ENCODE results near the gene MYO1A. TPM values are rescaled to one million over a fixed set of nuclear protein-coding genes. Genes with fewer than 3 reads are reported as not detected.

MYO1A gene
- total and polyA plus RNA-seq, 2 donors (not counting 1 experiment from before 2014, with no cell fraction given) = 0.55 to 1.3 TPM

GRCh38 chr12:57033431-57033830, 16.5 kb downstream of the MYO1A start:
- peaks cover 14% of the 10 kb centered on the region for H3K4me1 Mint-ChIP-seq
- intact Hi-C loops (cut with micrococcal nuclease) = no loop called here
- Histone ChIP-seq H3K9ac (ENCODE audit: low read length) (no peak overlapping the region), H3K79me2 (ENCODE audit: control insufficient read depth, insufficient read depth, low read length) (no peaks in the 10 kb centered on the region), H3K4me3 (ENCODE audit: control extremely low read depth in 1 of 5, extremely low read depth in 1 of 5, insufficient read depth in 1 of 5, low read depth in 2 of 5, low read length in 4 of 5) (no peak overlapping the region), H3K27me3 (replicated peaks in 1 of 4; ENCODE audit: control extremely low read depth in 1 of 4, control insufficient read depth in 3 of 4, insufficient read depth in 4 of 4, low read length in 3 of 4) (no peaks in the 10 kb centered on the region), H3K4me2 (replicated peaks; ENCODE audit: low read depth, low read length, poor library complexity, severe bottlenecking) (no peak overlapping the region), H2AFZ (ENCODE audit: insufficient read depth, low read depth, low read length, poor library complexity, severe bottlenecking) (no peak overlapping the region), H4K20me1 (ENCODE audit: control insufficient read depth, insufficient read depth, low read length, poor library complexity, severe bottlenecking) (no peaks in the 10 kb centered on the region), H3K4me1 (ENCODE audit: control insufficient read depth in 2 of 2, insufficient read depth in 2 of 2, low read length in 2 of 2) (peaks cover 8 to 11% of the 10 kb centered on the region in 2 donors), H3K27ac (ENCODE audit: low read length in 2 of 2) (no peak overlapping the region), H3K9me3 (ENCODE audit: control extremely low read depth in 1 of 3, control insufficient read depth in 2 of 3, insufficient read depth in 1 of 3, low read length in 2 of 3) (no peaks in the 10 kb centered on the region), H3K36me3 (replicated peaks in 1 of 2; ENCODE audit: control extremely low read depth in 1 of 2, control insufficient read depth in 1 of 2, extremely low read depth in 1 of 2, insufficient read depth in 2 of 2, low read length in 1 of 2) (no peaks in the 10 kb centered on the region)
- no peaks in the 10 kb centered on the region for H3K9me3 Mint-ChIP-seq (ENCODE audit: insufficient read depth)
- no peak for DNase-seq
- TF ChIP-seq EZH2 (IDR thresholded peaks at IDR 0.05; ENCODE audit: borderline replicate concordance, insufficient read depth, low read depth, low read length, poor library complexity, severe bottlenecking) (no peak), CTCF (IDR thresholded peaks at IDR 0.05) (no peak)
- ATAC-seq (ENCODE audit: low read depth) = no peak
- H3K27me3 Mint-ChIP-seq = no peaks in the 10 kb centered on the region
- CTCF ChIA-PET = interaction anchor here (1.0 to 5.7 kb wide), 4 partner anchors 10 to 79 kb away, joined by 4 to 70 read pairs (median 6); partner anchors contain the start of gene STAT6
- 100% methylated on average over 2 of the region's 3 CpGs for WGBS (ENCODE audit: insufficient coverage)
- H3K4me3 Mint-ChIP-seq = no peak overlapping the region
- POLR2A ChIA-PET = no interaction called here
- no peak overlapping the region for H3K27ac Mint-ChIP-seq

GRCh38 chr12:57031789-57032188, 18.1 kb downstream of the MYO1A start:
- no peaks in the 10 kb centered on the region for H3K79me2 ChIP-seq (ENCODE audit: control insufficient read depth, insufficient read depth, low read length)
- Mint-ChIP-seq H3K9me3 (ENCODE audit: insufficient read depth) (no peaks in the 10 kb centered on the region), H3K27me3 (no peaks in the 10 kb centered on the region), H3K4me1 (peaks cover 19% of the 10 kb centered on the region), H3K4me3 (no peak overlapping the region), H3K27ac (no peak overlapping the region)
- H3K9me3 ChIP-seq (ENCODE audit: control extremely low read depth in 1 of 3, control insufficient read depth in 2 of 3, insufficient read depth in 1 of 3, low read length in 2 of 3) = no peaks in the 10 kb centered on the region
- intact Hi-C loops (cut with micrococcal nuclease) = loop anchor here (1.0 kb wide), 1 partner anchor 29 kb away; no protein-coding TSS in a partner anchor
- ChIA-PET CTCF (interaction anchor here (0.5 to 5.7 kb wide), 20 partner anchors 9 to 151 kb away, joined by 3 to 70 read pairs (median 4); partner anchors contain the start of genes LRP1, STAT6 and ZBTB39), POLR2A (interaction anchor here (1.1 kb wide), 1 partner anchor 80 kb away, joined by 6 read pairs; no protein-coding TSS in a partner anchor)
- no peak for DNase-seq
- no peaks in the 10 kb centered on the region for H3K27me3 ChIP-seq (replicated peaks in 1 of 4; ENCODE audit: control extremely low read depth in 1 of 4, control insufficient read depth in 3 of 4, insufficient read depth in 4 of 4, low read length in 3 of 4)
- H2AFZ ChIP-seq (ENCODE audit: insufficient read depth, low read depth, low read length, poor library complexity, severe bottlenecking) = peak overlapping the region; percentile 78
- no peak overlapping the region for H3K27ac ChIP-seq (ENCODE audit: low read length in 2 of 2)
- H3K36me3 ChIP-seq (replicated peaks in 1 of 2; ENCODE audit: control extremely low read depth in 1 of 2, control insufficient read depth in 1 of 2, extremely low read depth in 1 of 2, insufficient read depth in 2 of 2, low read length in 1 of 2) = no peaks in the 10 kb centered on the region
- H4K20me1 ChIP-seq (ENCODE audit: control insufficient read depth, insufficient read depth, low read length, poor library complexity, severe bottlenecking) = no peaks in the 10 kb centered on the region
- WGBS (ENCODE audit: insufficient coverage) = 94% methylated on average over 6 of the region's 7 CpGs
- peaks cover 8 to 14% of the 10 kb centered on the region in 2 donors for H3K4me1 ChIP-seq (ENCODE audit: control insufficient read depth in 2 of 2, insufficient read depth in 2 of 2, low read length in 2 of 2)
- H3K4me3 ChIP-seq (ENCODE audit: control extremely low read depth in 1 of 5, extremely low read depth in 1 of 5, insufficient read depth in 1 of 5, low read depth in 2 of 5, low read length in 4 of 5) = no peak overlapping the region
- TF ChIP-seq CTCF (IDR thresholded peaks at IDR 0.05) (no peak), EZH2 (IDR thresholded peaks at IDR 0.05; ENCODE audit: borderline replicate concordance, insufficient read depth, low read depth, low read length, poor library complexity, severe bottlenecking) (no peak)
- no peak for ATAC-seq (ENCODE audit: low read depth)
- H3K9ac ChIP-seq (ENCODE audit: low read length) = no peak overlapping the region
- no peak overlapping the region for H3K4me2 ChIP-seq (replicated peaks; ENCODE audit: low read depth, low read length, poor library complexity, severe bottlenecking)

All from B cell (primary cell).